ENCODE measurements around the gene CSTF3.
A peak's percentile ranks its signal among the peaks of the same experiment; 100 is the strongest.
"Not testable (repeated sequence)": the region's sequence is repeated elsewhere in the genome, so short reads cannot be mapped to it uniquely, and the experiment has no call there.

CSTF3 gene

DNA sequence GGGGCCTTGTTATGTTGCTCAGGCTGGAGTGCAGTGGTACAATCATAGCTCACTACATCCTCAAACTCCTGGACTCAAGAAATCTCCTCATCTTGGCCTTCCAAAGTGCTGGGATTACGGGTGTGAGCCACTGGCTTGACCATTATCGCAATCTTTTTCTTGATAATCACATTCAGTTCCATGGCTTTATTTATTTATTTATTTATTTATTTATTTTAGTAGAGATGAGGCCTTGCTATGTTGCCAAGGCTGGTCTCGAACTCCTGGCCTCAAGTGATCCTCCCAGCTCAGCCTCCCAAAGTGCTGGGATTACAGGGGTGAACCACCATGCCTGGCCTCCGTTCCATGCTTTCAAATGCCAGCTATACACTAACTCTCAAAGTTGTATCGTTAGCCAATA, 15.5 kb upstream of the CSTF3 start:
- not testable (repeated sequence) for H3K27me3 Mint-ChIP-seq, H3K4me3 Mint-ChIP-seq, H3K9me3 Mint-ChIP-seq, H3K27ac Mint-ChIP-seq, H3K36me3 Mint-ChIP-seq
- peaks cover 12% of the 10 kb centered on the region for H3K4me1 Mint-ChIP-seq

DNA sequence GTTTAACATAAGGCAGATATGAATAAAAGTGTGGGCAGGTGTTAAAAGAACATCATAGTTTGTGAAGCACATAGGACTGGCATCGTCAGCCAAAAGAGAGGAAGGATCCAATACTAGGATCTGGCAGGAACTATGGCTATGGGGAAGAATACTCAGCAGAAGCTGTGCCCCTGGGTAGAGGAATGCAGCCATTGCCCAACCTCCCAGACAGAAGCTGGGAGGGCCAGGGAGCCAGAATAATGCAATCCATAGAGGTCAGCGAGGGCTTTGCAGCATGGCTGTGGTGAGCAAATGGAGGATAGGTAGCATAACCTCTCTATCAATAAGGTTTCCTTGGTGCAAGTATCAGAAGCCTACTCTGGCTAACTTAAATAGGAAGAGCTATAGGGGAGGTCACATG, 11.7 kb upstream of the CSTF3 start:
- H3K27ac Mint-ChIP-seq: no peak overlapping the region
- H3K4me1 Mint-ChIP-seq: no peaks in the 10 kb centered on the region
- H3K27me3 Mint-ChIP-seq: no peaks in the 10 kb centered on the region
- no peak overlapping the region for H3K4me3 Mint-ChIP-seq
- H3K9me3 Mint-ChIP-seq: no peaks in the 10 kb centered on the region
- H3K36me3 Mint-ChIP-seq: peaks cover 2% of the 10 kb centered on the region

DNA sequence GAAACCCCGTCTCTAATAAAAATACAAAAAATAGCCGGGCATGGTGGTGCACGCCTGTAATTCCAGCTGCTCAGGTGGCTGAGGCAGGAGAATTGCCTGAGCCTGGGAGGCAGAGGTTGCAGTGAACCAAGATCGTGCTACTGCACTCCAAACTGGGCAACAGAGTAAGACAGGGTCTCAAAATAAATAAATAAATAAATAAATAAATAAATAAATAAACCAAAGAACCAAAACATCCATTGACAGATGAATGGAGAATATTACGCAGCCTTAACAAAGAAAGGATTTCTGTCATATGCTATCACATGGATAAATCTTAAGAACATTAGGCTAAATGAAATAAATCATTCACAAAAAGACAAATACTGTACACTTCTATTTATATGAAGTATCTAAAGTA, 11.1 kb upstream of the CSTF3 start:
- H3K9me3 Mint-ChIP-seq: no peaks in the 10 kb centered on the region
- H3K27me3 Mint-ChIP-seq: no peaks in the 10 kb centered on the region
- H3K36me3 Mint-ChIP-seq: peaks cover 2% of the 10 kb centered on the region
- no peak overlapping the region for H3K4me3 Mint-ChIP-seq
- H3K27ac Mint-ChIP-seq: no peak overlapping the region
- H3K4me1 Mint-ChIP-seq: no peaks in the 10 kb centered on the region

- H3K4me1 Mint-ChIP-seq: no peaks in the 10 kb centered on the region
- H3K36me3 Mint-ChIP-seq: peaks cover 2% of the 10 kb centered on the region
- no peaks in the 10 kb centered on the region for H3K9me3 Mint-ChIP-seq
- no peak overlapping the region for H3K27ac Mint-ChIP-seq
- H3K4me3 Mint-ChIP-seq: no peak overlapping the region
- H3K27me3 Mint-ChIP-seq: no peaks in the 10 kb centered on the region
Observed at GRCh38 chr11:33171251-33171650, 10.0 kb upstream of the CSTF3 start.

GRCh38 chr11:33168709-33169200, 7.5 kb upstream of the CSTF3 start:
- H3K27me3 Mint-ChIP-seq: no peaks in the 10 kb centered on the region
- no peaks in the 10 kb centered on the region for H3K36me3 Mint-ChIP-seq
- H3K4me3 Mint-ChIP-seq: no peak overlapping the region
- H3K9me3 Mint-ChIP-seq: no peaks in the 10 kb centered on the region
- no peaks in the 10 kb centered on the region for H3K4me1 Mint-ChIP-seq
- no peak overlapping the region for H3K27ac Mint-ChIP-seq

DNA sequence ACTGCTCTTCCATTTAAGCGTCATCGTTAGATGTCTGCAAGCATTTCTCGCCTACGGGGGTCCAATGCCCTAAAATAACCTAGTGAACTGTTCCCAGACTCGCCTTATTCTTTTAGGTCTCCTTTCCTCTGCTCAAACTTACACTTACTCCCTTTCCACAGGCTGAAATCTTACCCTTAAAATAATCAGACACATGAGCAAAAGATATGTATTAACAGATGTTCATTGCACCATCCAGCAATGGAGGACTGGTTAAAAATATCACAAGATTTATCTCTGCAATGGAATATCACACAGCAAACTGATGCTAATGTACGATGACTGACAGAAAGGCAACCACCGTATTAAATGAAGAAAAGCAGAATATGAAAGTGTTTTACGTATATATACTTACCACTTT, 1.6 kb upstream of the CSTF3 start:
- Mint-ChIP-seq H3K4me1 (peaks cover 34% of the 10 kb centered on the region), H3K4me3 (peak overlapping the region; percentile 73), H3K9me3 (no peaks in the 10 kb centered on the region), H3K27ac (peak overlapping the region; percentile 25), H3K27me3 (no peaks in the 10 kb centered on the region), H3K36me3 (peaks cover 14% of the 10 kb centered on the region)

DNA sequence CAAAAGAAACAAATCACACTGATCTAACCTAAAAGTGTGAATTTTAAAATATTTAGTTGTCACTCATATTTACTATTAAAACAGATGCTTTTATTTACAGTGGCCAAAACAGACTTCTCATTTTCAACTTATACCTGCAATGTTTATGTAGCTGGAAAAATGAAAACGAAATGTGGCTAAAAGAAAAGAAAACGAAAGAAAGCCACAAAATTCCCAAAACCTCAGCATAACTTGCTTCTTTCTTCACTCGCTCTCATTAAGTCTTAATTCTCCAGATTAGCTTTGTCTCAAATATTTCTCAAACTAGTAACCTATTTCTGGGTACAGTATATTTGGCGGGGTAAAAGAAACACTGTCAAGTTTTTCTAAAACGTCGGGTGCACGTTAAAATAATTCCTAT, 693 bp downstream of the CSTF3 start:
- Mint-ChIP-seq H3K9me3 (no peaks in the 10 kb centered on the region), H3K4me3 (peak overlapping the region; percentile 97), H3K36me3 (peaks cover 17% of the 10 kb centered on the region), H3K27me3 (no peaks in the 10 kb centered on the region), H3K4me1 (peaks cover 56% of the 10 kb centered on the region), H3K27ac (peak overlapping the region; percentile 100)

- Mint-ChIP-seq H3K36me3 (peaks cover 21% of the 10 kb centered on the region), H3K9me3 (no peaks in the 10 kb centered on the region), H3K4me1 (peaks cover 60% of the 10 kb centered on the region), H3K27me3 (no peaks in the 10 kb centered on the region), H3K4me3 (peak overlapping the region; percentile 97), H3K27ac (peak overlapping the region; percentile 100)
Observed at GRCh38 chr11:33160136-33160535, 1.1 kb downstream of the CSTF3 start.

DNA sequence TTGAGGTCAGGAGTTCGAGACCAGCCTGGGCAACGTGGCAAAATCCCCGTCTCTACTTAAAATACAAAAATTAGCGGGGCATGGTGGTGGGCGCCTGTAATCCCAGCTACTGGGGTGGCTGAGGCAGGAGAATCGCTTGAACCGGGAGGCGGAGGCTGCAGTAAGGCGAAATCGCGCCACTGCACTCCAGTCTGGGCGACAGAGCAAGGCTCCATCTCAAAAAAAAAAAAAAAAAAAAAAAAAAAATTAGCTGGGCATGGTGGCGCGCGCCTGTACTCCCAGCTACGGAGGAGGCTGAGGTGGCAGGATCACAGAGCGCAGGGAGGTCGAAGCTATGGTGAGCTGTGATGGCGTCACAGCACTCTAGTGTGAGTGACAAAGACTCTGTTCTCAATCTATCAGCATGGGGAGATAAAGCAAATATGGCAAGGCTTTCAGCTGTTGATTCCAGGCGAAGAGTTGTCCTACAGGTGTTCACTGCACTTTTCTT, 1.9 kb downstream of the CSTF3 start:
- H3K27ac Mint-ChIP-seq, H3K27me3 Mint-ChIP-seq, H3K9me3 Mint-ChIP-seq: not testable (repeated sequence)
- Mint-ChIP-seq H3K36me3 (peaks cover 24% of the 10 kb centered on the region), H3K4me3 (peak overlapping the region; percentile 97), H3K4me1 (peaks cover 65% of the 10 kb centered on the region)

GRCh38 chr11:33158596-33159275, 2.5 kb downstream of the CSTF3 start:
- Mint-ChIP-seq H3K4me1 (peaks cover 68% of the 10 kb centered on the region), H3K9me3 (no peaks in the 10 kb centered on the region), H3K36me3 (peaks cover 24% of the 10 kb centered on the region), H3K4me3 (peak overlapping the region; percentile 97), H3K27ac (peak overlapping the region; percentile 79), H3K27me3 (no peaks in the 10 kb centered on the region)

- Mint-ChIP-seq H3K9me3 (no peaks in the 10 kb centered on the region), H3K27ac (no peak overlapping the region), H3K36me3 (peaks cover 28% of the 10 kb centered on the region), H3K4me3 (peak overlapping the region; percentile 74), H3K4me1 (peaks cover 71% of the 10 kb centered on the region), H3K27me3 (no peaks in the 10 kb centered on the region)
Observed at GRCh38 chr11:33157103-33158027, 3.9 kb downstream of the CSTF3 start.

- Mint-ChIP-seq H3K27ac (no peak overlapping the region), H3K4me1 (peaks cover 48% of the 10 kb centered on the region), H3K27me3 (no peaks in the 10 kb centered on the region), H3K4me3 (no peak overlapping the region), H3K9me3 (no peaks in the 10 kb centered on the region), H3K36me3 (peaks cover 17% of the 10 kb centered on the region)
Observed at GRCh38 chr11:33151399-33151798, 9.9 kb downstream of the CSTF3 start.

DNA sequence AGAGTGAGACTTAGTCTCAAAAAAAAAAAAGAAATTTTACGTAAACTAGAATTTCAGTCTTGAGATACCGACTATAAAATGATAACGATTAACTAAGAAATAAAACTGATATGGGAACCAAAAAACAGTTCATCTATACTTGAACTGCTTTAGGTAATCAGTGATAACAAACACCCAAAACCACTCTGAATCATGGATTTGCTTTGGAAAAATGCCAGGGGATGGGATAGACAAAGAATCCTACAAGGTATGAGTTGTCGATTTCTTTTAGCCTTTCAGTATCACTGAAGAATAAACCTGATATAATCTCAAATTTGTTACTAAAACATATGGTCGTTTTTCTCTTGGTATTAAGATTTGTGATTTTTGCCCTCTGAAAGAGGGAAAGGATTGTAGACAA, 13.7 kb downstream of the CSTF3 start:
- Mint-ChIP-seq H3K4me1 (peaks cover 43% of the 10 kb centered on the region), H3K4me3 (no peak overlapping the region), H3K27ac (no peak overlapping the region), H3K36me3 (peaks cover 5% of the 10 kb centered on the region), H3K27me3 (no peaks in the 10 kb centered on the region), H3K9me3 (no peaks in the 10 kb centered on the region)

DNA sequence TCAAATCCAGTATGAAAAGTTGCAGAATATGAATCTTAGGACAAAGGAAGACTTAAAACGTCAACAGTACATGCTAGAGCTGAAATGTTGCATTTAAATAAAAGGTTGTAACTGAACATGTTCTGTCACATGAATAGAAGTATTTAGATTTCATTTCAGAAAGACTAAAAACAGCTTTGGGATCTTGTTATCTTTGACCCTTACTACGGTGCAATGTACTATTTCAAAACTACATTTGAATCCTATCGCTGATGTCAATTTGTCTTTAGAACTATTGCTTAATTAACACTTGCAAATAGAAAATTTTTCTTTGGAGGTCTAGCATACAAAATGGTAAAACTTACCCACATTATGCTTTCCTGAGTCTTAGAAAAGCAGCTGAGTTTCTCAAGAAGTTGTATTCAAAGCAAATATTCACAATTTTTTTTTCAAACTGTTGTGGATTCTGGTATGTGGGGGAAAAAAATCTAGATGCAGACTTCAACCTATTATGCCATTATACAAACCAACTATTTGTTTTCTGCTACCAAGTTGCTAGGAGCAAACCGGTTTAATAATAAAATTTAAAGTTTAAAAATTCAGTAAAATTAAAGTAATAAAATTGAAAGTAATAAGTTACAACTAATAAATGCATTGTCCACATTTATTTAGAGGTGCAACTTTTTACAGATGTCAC, 25.4 kb downstream of the CSTF3 start:
- Mint-ChIP-seq H3K27ac (no peak overlapping the region), H3K4me1 (peaks cover 18% of the 10 kb centered on the region), H3K27me3 (no peaks in the 10 kb centered on the region), H3K9me3 (no peaks in the 10 kb centered on the region), H3K36me3 (peaks cover 2% of the 10 kb centered on the region), H3K4me3 (no peak overlapping the region)

DNA sequence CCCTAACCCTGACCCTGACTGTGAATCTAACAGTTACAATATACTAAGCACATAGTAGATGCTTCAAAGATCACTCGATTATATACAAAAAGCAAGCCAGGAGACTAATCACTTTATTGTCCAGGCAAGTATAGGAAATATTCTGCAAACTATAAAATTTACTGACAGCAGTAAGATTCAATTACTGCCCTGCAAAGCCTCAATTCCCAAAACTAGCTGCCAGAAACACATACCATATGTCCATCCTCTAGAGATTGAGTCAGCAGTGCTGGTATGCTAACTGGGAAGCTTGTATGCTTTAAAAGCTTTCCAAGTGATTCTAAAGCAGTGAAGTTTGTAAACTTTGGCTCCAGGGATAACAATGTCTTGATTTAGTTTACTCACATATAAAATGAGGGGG, 26.1 kb downstream of the CSTF3 start:
- Mint-ChIP-seq H3K36me3 (peaks cover under 1% of the 10 kb centered on the region), H3K4me3 (no peak overlapping the region), H3K9me3 (no peaks in the 10 kb centered on the region), H3K27me3 (no peaks in the 10 kb centered on the region), H3K4me1 (peaks cover 15% of the 10 kb centered on the region), H3K27ac (no peak overlapping the region)

Measured in activated naive CD4-positive, alpha-beta T cell treated with anti-CD3 and anti-CD28 coated beads, Interleukin-2, amount 50 U/mL, for 24 hours (primary cell).